ENCODE data around the gene USP13. TPM values are rescaled to one million over a fixed set of nuclear protein-coding genes. Genes with fewer than 3 reads are reported as not detected.

Gene USP13
- total and polyA plus RNA-seq, 2 of the 13 experiments (the other 11 are each of a cell fraction or from before 2014, with no cell fraction given): 15.9 to 36.7 TPM

- peak; percentile 93 for TF ChIP-seq ARID4A (CRISPR knock-in tag; IDR thresholded peaks at IDR 0.05; ENCODE audit: borderline replicate concordance)
- TF ChIP-seq RXRA (CRISPR knock-in tag; IDR thresholded peaks at IDR 0.05): no peak
- TF ChIP-seq SRF (IDR thresholded peaks at IDR 0.05; ENCODE audit: low read depth, low read length): no peak
- TF ChIP-seq, protein P1, sequence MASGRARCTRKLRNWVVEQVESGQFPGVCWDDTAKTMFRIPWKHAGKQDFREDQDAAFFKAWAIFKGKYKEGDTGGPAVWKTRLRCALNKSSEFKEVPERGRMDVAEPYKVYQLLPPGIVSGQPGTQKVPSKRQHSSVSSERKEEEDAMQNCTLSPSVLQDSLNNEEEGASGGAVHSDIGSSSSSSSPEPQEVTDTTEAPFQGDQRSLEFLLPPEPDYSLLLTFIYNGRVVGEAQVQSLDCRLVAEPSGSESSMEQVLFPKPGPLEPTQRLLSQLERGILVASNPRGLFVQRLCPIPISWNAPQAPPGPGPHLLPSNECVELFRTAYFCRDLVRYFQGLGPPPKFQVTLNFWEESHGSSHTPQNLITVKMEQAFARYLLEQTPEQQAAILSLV (CRISPR knock-in tag; IDR thresholded peaks at IDR 0.05; ENCODE audit: borderline replicate concordance): peak; percentile 73
- peak; percentile 86 for TF ChIP-seq TAF1 (CRISPR knock-in tag; IDR thresholded peaks at IDR 0.05)
- TF ChIP-seq, protein P2, sequence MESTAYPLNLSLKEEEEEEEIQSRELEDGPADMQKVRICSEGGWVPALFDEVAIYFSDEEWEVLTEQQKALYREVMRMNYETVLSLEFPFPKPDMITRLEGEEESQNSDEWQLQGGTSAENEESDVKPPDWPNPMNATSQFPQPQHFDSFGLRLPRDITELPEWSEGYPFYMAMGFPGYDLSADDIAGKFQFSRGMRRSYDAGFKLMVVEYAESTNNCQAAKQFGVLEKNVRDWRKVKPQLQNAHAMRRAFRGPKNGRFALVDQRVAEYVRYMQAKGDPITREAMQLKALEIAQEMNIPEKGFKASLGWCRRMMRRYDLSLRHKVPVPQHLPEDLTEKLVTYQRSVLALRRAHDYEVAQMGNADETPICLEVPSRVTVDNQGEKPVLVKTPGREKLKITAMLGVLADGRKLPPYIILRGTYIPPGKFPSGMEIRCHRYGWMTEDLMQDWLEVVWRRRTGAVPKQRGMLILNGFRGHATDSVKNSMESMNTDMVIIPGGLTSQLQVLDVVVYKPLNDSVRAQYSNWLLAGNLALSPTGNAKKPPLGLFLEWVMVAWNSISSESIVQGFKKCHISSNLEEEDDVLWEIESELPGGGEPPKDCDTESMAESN (CRISPR knock-in tag; conservative IDR thresholded peaks at IDR 0.05): 0 out of 2 replicates have a peak, but pooled peaks have one; percentile 20
- no peak for TF ChIP-seq GPN1 (CRISPR knock-in tag; IDR thresholded peaks at IDR 0.05; ENCODE audit: borderline replicate concordance)
- TF ChIP-seq ZBTB33 (CRISPR knock-in tag; IDR thresholded peaks at IDR 0.05): no peak
Measured at GRCh38 chr3:179604321-179605078, 48.3 kb upstream of the USP13 start, which contains the start of the genes MRPL47 and NDUFB5 (continued).

All from HepG2 (cell line).